ENCODE measurements around the gene CD2AP. TPM values are rescaled to one million over a fixed set of nuclear protein-coding genes. Genes with fewer than 3 reads are reported as not detected.

Gene CD2AP
- total and polyA plus RNA-seq, 10 donors = 7.2 to 41.9 (median 31.9) TPM

DNA sequence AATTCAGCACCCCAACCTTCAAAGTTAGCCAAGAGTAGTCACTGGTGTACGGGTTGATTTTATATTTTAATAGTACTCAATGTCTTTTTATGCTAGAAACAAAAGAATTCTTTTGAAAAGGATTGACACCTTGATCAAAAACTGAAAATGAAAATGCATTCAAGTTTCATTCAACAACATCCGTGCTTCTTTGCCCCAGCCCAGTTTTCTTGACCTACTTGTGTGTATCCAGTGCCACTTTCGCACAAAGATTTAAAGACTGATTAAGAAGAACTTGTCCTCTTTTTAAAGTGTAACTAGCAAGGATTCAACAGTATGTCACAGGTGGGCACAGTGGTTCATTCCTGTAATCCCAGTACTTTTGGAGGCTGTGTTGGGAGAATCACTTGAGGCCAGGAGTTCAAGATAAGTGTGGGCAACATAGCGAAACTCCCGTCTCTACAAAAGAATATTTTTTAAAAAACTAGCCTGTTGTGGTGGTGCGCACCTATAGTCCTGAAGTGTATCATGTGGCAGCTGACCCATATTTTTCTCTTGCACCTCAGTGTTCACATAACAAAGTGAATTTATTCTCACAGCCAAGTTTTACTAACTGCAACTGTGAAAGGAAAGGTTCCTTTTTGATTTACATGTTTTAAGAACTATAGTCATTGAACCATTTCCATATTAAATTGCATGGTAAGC lies 22.7 kb upstream of the CD2AP start:
- Histone ChIP-seq H3K27me3 (replicated peaks in 1 of 7) (no peaks in the 10 kb centered on the region), H3K4me3 (no peak overlapping the region), H3K9me3 (no peaks in the 10 kb centered on the region), H3K36me3 (no peaks in the 10 kb centered on the region), H3K4me1 (no peaks in the 10 kb centered on the region), H3K27ac (no peak overlapping the region)
- DNase-seq = no peak
- WGBS, 5 donors = 81 to 90% (median 85%) methylated on average over 6 of the region's 6 CpGs
- TF ChIP-seq POLR2AphosphoS5 (IDR thresholded peaks at IDR 0.05) = no peak
- TF ChIP-seq, protein P1, sequence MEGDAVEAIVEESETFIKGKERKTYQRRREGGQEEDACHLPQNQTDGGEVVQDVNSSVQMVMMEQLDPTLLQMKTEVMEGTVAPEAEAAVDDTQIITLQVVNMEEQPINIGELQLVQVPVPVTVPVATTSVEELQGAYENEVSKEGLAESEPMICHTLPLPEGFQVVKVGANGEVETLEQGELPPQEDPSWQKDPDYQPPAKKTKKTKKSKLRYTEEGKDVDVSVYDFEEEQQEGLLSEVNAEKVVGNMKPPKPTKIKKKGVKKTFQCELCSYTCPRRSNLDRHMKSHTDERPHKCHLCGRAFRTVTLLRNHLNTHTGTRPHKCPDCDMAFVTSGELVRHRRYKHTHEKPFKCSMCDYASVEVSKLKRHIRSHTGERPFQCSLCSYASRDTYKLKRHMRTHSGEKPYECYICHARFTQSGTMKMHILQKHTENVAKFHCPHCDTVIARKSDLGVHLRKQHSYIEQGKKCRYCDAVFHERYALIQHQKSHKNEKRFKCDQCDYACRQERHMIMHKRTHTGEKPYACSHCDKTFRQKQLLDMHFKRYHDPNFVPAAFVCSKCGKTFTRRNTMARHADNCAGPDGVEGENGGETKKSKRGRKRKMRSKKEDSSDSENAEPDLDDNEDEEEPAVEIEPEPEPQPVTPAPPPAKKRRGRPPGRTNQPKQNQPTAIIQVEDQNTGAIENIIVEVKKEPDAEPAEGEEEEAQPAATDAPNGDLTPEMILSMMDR (IDR thresholded peaks at IDR 0.05 in 8 of 11, conservative IDR thresholded peaks at IDR 0.05 in 3 of 11) = no peak
- TF ChIP-seq POLR2A (IDR thresholded peaks at IDR 0.05) = no peak
- intact Hi-C loops (cut with DNase I; ENCODE audit: low total_unique reads) = no loop called here

DNA sequence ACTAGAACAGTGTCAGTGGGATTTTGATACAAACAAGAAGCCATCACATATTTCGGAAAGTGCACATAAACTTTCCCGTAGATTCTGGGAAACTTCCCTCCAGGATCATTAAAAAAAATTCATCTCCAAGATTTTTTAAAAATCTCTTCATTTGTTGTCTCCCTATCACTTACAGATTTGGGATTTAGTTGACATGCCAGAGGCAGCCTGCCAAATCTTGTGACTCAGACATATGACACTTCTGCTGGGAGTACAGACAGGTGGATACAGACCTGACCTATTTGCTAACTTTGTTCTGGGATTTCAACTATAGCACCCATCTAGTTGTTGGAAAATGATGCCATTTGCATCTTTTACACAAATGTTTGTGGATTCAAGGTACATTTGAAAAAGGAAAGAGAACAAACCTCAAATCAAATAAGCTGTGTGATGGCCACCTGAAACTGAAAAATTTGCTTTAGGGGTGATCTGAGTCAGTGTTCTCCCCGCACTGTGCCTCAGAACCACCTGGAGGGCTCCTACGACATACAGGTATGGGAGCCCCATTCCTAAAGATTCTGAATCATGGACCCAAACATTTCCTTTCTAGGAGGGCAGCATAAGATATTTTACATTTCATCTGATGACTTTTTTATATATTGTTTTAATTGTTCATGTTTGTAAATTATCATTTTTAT lies 21.9 kb upstream of the CD2AP start:
- no peak overlapping the region for H3K4me3 ChIP-seq
- intact Hi-C loops (cut with DNase I; ENCODE audit: low total_unique reads) = no loop called here

DNA sequence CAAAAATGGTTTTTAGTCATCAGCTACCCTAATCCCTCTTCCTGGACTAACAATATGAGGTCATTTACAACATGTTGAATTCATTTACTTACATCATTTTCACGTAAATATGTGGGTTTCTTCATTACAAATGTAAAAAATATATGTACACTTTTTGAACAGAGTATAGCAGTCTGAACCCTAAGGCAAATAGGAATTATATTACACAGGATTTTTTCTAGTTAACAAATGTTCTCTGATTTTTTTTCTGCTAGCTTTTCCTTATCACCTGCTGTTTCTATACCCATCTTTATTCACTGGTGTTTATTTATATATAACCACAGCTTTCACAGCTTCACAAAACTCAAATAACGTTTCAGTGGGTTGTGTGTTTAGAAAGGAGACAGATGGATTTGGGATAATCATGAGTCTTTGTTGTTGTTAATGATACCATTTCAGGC lies 21.0 kb upstream of the CD2AP start:
- TF ChIP-seq POLR2AphosphoS5 (IDR thresholded peaks at IDR 0.05) = no peak
- TF ChIP-seq POLR2A (IDR thresholded peaks at IDR 0.05) = no peak
- TF ChIP-seq, protein P1 (IDR thresholded peaks at IDR 0.05 in 8 of 11, conservative IDR thresholded peaks at IDR 0.05 in 3 of 11) = no peak
- no peak for DNase-seq
- Histone ChIP-seq H3K4me3 (no peak overlapping the region), H3K4me1 (peaks cover 0 to 8% (median 1%) of the 10 kb centered on the region in 6 donors), H3K27ac (no peak overlapping the region), H3K27me3 (replicated peaks in 1 of 7) (no peaks in the 10 kb centered on the region), H3K36me3 (no peaks in the 10 kb centered on the region), H3K9me3 (no peaks in the 10 kb centered on the region)
- intact Hi-C loops (cut with DNase I; ENCODE audit: low total_unique reads) = no loop called here
- 74 to 82% (median 77%) methylated on average over 2 of the region's 2 CpGs for WGBS, 5 donors

More for the DNA sequence above, 21.9 kb upstream of the CD2AP start:
- H3K36me3 ChIP-seq = no peaks in the 10 kb centered on the region
- TF ChIP-seq POLR2A (IDR thresholded peaks at IDR 0.05) = no peak
- TF ChIP-seq POLR2AphosphoS5 (IDR thresholded peaks at IDR 0.05) = no peak
- TF ChIP-seq, protein P1 (IDR thresholded peaks at IDR 0.05 in 8 of 11, conservative IDR thresholded peaks at IDR 0.05 in 3 of 11) = no peak
- no peak overlapping the region for H3K27ac ChIP-seq
- no peaks in the 10 kb centered on the region for H3K27me3 ChIP-seq (replicated peaks in 1 of 7)
- 79 to 94% (median 88%) methylated on average over 4 of the region's 4 CpGs for WGBS, 5 donors
- DNase-seq = no peak
- H3K4me1 ChIP-seq = peaks cover 0 to 2% (median 0%) of the 10 kb centered on the region in 6 donors
- no peaks in the 10 kb centered on the region for H3K9me3 ChIP-seq

DNA sequence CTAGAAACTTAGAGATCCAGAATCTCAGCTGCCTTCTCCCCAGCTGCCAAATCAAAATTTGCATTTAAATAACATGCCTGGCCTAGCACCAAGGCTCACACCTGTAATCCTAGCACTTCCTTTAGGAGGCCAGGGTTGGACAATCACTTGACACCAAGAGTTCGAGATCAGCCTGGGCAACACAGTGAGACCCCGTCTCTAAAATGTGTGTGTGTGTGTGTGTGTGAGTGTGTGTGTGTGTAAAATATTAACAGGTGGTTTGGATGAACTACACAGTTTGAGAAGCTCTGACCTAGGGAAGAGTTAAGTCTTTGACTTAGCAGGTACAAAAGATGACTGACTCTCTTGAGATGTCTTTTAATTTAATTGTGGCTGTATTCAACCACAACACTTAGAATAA lies 20.2 kb upstream of the CD2AP start:
- TF ChIP-seq POLR2A (IDR thresholded peaks at IDR 0.05) = no peak
- TF ChIP-seq, protein P1 (IDR thresholded peaks at IDR 0.05 in 8 of 11, conservative IDR thresholded peaks at IDR 0.05 in 3 of 11) = no peak
- no peak for TF ChIP-seq POLR2AphosphoS5 (IDR thresholded peaks at IDR 0.05)
- Histone ChIP-seq H3K4me1 (peaks cover 0 to 10% (median 1%) of the 10 kb centered on the region in 6 donors), H3K4me3 (no peak overlapping the region), H3K27ac (no peak overlapping the region), H3K27me3 (replicated peaks in 1 of 7) (no peaks in the 10 kb centered on the region), H3K9me3 (no peaks in the 10 kb centered on the region), H3K36me3 (no peaks in the 10 kb centered on the region)
- intact Hi-C loops (cut with DNase I; ENCODE audit: low total_unique reads) = no loop called here
- WGBS, 5 donors = 89 to 94% (median 91%) methylated on average over 2 of the region's 2 CpGs
- no peak for DNase-seq

Measured in spleen (tissue), 11 donors.